ENCODE measurements around the gene PRR5L.

- TF ChIP-seq, protein P1, sequence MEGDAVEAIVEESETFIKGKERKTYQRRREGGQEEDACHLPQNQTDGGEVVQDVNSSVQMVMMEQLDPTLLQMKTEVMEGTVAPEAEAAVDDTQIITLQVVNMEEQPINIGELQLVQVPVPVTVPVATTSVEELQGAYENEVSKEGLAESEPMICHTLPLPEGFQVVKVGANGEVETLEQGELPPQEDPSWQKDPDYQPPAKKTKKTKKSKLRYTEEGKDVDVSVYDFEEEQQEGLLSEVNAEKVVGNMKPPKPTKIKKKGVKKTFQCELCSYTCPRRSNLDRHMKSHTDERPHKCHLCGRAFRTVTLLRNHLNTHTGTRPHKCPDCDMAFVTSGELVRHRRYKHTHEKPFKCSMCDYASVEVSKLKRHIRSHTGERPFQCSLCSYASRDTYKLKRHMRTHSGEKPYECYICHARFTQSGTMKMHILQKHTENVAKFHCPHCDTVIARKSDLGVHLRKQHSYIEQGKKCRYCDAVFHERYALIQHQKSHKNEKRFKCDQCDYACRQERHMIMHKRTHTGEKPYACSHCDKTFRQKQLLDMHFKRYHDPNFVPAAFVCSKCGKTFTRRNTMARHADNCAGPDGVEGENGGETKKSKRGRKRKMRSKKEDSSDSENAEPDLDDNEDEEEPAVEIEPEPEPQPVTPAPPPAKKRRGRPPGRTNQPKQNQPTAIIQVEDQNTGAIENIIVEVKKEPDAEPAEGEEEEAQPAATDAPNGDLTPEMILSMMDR (IDR thresholded peaks at IDR 0.05): no peak
- TF ChIP-seq ZFX (IDR thresholded peaks at IDR 0.05; ENCODE audit: borderline replicate concordance): no peak
Measured at GRCh38 chr11:36309779-36310178, 13.7 kb downstream of the PRR5L start.

Data from 22Rv1 (cell line).